Umbilical cord (tissue), 2 donors: ENCODE measurements around the gene F8. TPM values are rescaled to one million over a fixed set of nuclear protein-coding genes. Genes with fewer than 3 reads are reported as not detected.
"Not testable (repeated sequence)": the region's sequence is repeated elsewhere in the genome, so short reads cannot be mapped to it uniquely, and the experiment has no call there.

Source experiments
- DNase-seq: peaks from one replicate; pipeline ENCODE4 v3.0.0-alpha.2; 2015; ENCODE audit warnings: low spot score
- total RNA-seq: library from RNA; depleted of rRNA; stranded (reverse); fragments of >200 nt; gene quantifications from one replicate; pipeline ENCODE4 v1.2.3, GENCODE V29; 2014; ENCODE audit warnings: low replicate concordance; ENCODE audit not compliant: insufficient read depth

Gene F8
- total RNA-seq, 1 donor from 2014 or later: 1.4 TPM

DNA sequence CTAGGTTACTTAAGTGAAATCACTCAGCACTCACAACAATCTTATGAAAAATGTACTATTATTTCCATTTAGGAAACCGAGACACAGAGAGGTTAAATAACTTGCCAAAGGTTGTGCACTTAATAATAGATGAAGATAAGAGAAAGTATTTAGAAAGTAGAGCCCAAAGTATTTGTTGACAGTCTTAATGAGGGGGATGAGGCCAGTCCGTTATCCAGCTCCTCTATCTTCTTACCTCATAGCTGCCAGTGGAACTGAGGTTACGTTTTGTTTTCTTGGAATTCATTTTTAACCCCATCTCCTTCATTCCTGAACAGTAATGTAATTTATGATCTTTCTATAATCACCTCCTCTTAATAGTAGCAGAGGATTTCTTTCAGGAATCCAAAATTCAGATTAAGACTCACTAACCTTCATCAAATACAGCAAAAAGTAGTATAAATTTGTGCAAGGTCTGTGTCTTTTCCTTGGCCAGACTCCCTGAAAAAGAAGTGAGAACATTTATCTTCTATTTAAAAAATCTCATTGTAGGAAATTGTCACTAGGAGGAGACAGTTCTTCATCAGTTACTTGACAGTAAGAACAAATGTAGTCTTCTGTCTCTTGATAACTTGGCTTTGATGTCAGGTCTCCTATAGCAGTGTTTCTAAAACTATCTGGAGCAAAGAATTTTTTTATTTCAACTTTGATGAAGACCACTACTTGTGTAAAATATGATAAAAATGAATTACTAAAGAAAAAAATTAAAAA is 35.5 kb downstream of the F8 start:
- no peak for DNase-seq

DNA sequence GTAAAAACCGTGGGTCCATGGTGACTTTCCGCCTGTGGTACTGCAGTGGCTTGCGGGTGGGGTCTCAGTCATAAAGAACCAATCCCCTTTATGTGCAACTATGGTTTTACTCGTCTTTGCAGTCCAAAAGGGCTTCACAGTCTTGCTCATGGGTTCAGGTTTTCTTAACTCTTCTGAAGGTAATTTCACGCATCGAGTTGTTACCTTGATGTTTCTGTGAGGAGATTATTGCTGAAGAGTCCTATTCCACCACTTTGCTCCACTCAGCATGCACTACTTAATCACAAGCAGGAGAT is 41.5 kb downstream of the F8 start:
- DNase-seq: no peak

DNA sequence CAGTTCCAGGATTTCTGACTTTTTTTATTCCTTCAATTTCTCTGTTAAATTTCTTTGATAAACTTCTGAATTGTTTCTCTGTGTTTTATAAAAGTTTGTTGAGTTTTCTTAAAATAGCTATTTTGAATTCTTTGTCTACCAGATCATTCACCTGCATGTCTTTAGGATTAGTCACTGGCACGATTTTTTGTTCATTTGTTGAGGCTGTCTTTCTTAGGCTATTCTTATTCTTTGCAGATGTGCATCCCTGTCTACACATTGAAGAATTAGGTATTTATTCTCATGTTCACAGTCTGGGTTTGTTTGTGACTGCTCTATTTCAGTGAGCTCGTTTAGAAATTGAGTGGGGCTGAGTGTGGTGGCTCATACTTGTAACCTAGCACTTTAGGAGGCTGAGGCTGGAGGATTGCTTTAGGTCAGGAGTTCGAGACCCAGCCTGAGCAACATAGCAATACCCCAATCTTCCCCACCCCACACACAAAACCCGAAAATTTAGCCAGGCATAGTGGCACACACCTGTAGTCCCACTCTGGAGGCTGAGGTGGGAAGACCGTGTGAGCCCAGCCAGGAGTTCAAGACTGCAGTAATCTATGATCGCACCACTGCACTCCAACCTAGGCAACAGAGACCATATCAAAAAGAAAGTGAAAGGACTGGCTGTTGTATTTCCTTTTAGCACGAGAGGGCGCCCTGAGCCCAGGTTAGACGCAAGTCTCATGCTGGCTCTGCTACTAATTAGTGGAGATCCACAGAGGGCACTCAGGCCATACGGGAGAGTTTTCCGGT is 42.0 kb downstream of the F8 start:
- DNase-seq: peak; percentile 55

DNA sequence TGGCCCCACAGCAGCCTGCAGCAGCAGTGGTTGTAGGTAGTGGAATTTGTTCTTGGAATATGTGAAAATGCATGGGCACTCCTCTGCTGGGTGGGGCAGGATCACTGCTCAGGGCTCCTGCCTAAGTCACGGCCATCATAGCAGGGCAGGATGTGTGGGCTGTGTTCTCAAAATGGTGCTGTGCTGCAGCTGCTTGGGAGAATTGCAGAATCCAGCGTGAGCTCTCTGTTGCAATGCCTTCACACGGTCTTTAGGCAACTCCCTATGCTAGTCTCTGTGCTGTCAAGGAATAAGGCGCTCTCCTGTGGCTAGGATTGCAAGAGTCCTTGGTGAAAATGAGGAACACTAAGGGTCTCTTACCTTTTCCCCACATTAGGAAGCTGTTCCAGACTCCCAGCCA is 42.9 kb downstream of the F8 start:
- DNase-seq: no peak

DNA sequence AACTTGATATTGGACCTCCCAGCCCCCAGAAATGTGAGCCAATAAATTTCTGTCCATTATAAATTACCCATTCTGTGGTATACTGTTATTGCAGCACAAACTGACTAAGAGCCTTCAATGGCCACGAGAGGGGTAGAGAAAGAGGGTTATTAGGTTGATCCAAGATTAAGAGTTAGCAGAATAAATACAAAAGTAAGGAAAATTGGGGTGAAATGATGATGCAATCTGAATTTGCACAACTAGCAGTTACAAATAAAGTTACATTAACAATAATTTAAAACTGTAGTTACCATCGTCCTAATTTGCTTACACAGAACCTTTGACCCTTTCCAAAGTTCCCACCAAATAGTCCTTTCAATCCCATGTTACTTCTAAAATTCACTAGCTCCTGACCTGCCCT is 54.2 kb downstream of the F8 start:
- DNase-seq: no peak

DNA sequence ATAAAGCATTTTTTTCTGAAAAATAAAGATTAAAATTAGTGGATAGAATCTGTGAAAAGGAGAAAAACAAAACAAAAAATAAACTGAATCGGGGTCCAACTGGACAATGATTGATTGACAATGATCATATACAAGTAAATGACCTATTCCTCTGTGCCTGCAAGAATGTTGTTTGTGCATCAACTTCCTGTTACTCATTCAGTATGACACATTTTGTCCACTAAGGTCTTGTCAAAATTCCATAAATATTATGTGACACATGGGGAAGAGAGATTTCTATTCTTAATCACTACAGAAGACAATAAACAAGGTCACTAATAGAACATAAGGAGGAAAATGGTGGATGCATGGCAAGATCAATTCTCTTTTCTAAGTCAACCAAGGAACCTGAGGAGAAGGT is 54.9 kb downstream of the F8 start:
- no peak for DNase-seq

DNA sequence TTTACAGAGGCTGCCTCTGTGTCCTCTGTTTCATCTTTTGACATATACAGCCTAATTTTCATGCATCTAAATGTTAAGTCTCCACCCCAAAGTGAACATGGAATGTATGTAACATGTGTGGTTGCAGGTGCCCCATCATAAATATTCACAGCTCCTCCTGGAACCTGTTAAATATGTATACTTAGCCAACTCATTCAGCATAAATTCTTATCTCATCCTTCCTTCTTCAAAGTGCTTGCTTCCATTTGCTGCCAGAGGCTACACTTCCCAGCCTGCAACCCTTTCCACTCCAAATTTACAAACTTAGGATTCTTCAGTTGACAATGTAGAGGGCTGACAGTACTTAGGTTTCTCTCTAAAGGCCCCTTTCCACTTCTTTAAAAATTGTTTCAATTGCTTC is 60.6 kb downstream of the F8 start:
- DNase-seq: no peak

DNA sequence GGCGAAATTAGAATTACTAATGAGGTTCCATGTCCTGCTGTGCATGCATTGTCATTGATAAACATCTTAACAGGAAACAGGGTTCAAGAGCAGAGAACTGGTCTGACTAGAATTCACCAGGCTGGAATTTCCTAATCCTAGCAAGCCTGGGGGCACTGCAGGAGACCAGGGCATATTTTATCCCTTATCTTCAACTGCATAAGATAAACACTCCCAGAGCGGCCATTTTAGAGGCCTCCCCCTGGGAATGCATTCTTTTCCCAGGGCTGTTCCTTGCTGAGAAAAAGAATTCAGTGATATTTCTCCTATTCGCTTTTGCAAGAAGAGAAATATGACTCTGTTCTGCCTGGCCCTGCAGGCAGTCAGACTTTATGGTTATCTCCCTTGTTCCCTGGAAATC is 66.7 kb downstream of the F8 start:
- DNase-seq: not testable (repeated sequence)

DNA sequence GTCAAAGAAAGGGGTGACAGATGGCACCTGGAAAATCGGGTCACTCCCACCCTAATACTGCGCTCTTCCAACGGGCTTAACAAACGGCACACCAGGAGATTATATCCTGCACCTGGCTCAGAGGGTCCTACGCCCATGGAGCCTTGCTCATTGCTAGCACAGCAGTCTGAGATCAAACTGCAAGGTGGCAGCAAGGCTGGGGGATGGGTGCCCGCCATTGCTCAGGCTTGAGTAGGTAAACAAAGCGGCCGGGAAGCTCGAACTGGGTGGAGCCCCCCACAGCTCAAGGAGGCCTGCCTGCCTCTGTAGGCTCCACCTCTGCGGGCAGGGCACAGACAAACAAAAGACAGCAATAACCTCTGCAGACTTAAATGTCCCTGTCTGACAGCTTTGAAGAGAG is 83.3 kb downstream of the F8 start:
- not testable (repeated sequence) for DNase-seq

DNA sequence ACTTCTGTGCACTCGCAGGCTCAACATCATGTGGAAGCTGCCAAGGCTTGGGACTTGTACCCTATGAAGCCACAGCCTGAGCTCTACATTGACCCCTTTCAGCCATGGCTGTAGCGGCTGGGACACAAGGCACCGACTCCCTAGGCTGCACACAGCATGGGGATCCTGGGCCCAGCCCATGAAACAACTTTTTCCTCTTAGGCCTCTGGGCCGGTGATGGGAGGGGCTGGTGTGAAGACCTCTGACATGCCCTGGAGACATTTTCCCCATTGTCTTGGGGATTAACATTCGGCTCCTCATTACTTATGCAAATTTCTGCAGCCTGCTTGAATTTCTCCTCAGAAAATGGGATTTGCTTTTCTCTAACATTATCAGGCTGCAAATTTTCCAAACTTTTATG is 97.8 kb downstream of the F8 start:
- not testable (repeated sequence) for DNase-seq

DNA sequence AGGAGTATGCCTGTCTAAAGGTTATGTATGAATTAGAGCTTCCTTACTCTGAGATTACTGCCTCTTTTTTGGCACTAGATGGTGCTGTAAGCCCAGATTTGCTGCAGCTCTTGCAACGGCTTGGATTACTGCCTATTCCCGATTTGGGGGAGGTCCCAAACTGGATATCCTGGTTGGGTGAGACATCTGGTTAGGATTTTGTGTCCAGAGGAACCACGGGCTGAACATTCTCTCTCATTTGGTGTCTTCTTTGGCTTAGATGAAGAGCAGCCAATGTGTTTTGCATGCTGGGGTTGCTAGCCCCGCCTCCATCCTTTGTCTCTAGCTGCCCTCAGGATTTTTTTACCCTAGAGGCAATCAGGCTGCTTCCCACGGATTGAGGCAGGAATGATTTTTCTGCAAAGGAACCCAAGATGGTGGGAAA is 104.5 kb downstream of the F8 start:
- DNase-seq: peak; percentile 79

DNA sequence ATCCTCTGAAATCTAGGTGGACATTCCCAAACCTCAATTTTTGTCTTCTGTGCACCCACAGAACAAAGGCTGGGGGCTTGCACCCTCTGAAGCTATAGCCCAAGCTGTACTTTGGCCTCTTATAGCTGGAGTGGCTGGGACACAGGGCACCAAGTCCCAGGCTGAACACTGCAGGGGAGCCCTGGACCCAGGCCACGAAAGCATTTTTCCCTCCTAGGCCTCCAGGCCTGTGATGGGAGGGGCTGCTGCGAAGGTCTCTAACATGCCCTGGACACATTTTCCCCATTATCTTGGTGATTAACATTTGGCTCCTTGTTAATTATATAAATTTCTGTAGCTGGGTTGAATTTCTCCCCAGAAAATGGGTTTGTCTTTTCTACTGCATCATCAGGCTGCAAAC is 108.5 kb downstream of the F8 start:
- DNase-seq: no peak

DNA sequence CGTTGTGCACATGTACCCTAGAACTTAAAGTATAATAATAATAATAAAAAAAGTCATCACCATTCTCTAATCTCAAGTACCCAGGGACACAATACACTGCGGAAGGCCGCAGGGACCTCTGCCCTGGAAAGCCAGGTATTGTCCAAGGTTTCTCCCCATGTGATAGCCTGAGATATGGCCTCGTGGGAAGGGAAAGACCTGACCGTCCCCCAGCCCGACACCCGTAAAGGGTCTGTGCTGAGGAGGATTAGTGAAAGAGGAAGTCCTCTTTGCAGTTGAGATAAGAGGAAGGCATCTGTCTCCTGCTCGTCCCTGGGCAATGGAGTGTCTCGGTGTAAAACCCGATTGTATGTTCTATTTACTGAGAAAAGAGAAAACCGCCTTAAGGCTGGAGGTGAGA is 112.0 kb downstream of the F8 start:
- not testable (repeated sequence) for DNase-seq

DNA sequence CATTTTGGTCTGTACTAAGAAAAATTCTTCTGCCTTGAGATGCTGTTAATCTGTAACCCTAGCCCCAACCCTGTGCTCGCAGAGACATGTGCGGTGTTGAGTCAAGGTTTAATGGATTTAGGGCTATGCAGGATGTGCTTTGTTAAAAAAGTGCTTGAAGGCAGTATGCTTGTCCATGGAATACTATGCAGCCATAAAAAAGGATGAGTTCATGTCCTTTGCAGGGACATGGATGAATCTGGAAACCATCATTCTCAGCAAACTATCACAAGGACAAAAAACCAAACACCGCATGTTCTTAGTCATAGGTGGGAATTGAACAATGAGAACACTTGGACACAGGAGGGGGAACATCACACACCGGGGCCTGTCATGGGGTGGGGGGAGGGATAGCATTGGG is 112.5 kb downstream of the F8 start:
- DNase-seq: not testable (repeated sequence)

DNA sequence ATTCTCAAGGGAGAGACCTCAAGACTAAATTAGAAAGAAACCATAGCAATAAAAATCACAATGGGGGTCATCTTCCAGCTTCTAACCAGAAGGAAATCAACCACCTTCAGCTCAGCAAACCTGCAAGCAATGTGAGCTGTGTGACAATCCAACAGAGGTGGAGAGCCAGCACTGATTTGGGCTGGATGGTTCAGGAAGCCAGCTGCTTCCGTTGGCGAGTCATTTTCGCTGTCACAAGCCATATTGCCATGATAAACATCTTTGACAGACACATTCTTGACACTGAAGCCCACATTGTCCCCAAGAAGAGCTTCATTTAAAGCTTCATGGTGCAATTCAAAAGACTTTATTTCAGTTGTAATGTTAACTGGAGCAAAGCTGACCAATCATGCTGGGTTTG is 113.7 kb downstream of the F8 start:
- DNase-seq: no peak

DNA sequence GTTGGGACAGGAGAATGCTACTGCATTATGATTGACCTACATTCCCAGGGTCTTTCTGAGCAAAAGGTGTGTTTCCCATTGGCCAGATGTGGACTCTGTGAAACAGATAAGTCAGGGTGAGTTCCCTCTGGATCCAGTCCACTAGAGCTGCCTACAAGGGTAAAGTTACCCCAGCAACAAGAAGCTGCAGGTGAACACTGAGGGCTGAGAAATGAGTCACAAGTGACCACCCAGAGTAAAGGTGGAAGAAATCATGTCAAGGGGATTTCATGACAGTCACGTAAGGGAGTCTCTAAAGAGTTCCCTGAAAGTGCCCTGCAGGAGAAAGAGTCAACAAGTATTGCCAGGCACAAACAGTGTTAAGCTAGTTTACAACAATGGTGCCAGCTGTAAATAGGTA is 120.1 kb downstream of the F8 start:
- no peak for DNase-seq

DNA sequence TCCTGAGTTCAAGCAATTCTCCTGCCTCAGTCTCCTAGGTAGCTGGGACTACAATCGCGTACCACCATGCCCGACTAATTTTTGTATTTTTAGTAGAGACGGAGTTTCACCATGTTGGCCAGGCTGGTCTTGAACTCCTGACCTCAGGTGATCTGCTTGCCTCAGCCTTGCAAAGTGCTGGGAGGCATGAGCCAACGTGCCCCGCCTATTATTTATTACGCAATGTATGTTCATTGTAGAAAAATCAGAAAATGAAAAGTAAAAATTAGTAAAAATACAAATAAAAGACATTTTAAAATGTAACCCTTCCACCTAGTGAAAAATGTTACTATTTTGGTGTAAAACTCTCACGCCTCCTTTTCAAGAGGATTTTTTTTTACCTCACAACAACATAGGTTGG is 122.2 kb downstream of the F8 start:
- DNase-seq: no peak

DNA sequence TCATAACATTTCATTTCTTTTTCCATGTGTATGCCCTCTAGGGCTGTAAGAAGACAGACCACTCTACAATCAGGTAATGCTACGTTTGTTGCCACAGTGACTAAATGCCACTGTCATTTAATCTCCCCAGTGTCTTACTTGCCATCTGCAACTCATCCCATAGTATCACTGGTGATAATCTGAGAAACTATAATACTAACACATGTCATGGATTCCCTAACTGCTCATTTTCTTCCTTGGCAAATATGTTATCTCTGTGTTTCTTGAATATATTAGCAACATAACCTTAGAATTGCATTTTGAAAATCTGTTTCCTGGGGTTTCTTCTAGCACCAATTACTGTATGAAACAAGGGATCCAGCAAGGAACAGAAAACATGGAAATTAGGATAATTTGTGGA is 130.2 kb downstream of the F8 start:
- DNase-seq: no peak

DNA sequence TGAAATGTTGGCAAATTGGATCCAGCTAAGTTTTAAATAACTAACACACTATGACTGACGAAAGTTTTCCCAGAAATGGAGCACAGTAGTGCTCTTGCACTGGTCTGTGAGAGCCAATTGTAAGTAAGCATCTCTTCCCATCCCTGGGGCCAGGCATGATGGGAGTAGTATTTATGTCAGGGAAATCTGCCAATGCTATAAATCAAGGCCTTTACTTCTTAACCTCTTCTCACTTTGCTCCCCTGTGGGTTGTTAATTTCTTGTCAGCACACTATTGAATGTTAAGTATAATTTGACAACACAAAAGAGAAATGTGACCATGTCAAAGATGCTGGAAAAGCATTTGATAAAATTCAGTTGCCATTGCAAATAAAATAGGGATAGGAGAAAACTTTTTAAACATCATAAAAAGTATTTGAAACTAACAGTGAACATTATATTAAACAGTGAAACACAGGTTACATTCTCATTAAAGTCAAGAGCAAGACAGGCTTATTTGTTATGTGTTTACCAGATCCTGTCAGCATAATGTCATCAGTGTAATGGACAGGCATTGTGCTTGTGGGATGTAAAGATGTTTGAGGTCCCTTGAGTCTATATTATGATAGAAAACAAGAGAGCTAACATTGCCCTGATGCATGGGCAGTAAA is 131.4 kb downstream of the F8 start:
- no peak for DNase-seq

DNA sequence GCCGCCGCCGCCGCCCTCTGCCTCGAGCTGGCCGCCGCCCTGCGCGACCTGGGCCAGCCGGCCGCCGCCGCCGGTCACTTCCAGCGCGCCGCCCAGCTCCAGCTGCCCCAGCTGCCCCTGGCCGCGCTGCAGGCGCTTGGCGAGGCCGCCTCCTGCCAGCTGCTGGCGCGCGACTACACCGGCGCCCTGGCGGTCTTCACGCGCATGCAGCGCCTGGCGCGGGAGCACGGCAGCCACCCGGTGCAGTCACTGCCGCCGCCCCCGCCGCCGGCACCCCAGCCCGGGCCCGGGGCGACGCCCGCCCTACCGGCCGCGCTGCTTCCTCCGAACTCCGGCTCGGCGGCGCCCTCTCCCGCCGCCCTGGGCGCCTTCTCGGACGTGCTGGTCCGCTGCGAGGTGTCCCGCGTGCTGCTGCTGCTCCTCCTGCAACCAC is 135.7 kb downstream of the F8 start:
- not testable (repeated sequence) for DNase-seq

DNA sequence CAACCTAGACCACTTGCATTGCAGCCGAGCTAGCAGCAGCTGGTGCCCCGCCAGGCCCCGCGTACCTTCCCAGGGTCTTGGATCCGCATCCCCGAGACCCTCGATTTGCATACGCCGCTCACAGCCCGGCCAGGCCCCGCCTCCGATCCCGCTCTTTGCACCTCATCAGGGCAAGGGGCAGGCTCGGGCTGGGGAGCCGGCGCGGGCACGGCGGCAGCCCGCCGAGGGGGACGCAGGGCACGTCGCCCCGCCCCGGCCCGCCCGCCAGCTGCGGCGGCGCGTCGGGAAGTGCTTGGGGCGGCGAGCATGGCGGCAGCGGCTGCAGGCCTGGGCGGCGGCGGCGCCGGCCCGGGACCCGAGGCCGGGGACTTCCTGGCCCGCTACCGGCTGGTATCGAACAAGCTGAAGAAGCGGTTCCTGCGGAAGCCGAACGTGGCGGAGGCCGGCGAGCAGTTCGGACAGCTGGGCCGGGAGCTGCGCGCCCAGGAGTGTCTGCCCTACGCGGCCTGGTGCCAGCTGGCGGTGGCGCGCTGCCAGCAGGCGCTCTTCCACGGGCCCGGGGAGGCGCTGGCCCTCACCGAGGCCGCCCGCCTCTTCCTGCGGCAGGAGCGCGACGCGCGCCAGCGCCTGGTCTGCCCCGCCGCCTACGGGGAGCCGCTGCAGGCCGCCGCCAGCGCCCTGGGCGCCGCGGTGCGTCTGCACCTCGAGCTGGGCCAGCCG is 136.3 kb downstream of the F8 start, which contains the start of gene F8A1:
F8A1 (plus strand) TSS at position 287 of the 720 bp plus-strand sequence; CDS start at position 307, 20 bp downstream.
- not testable (repeated sequence) for DNase-seq

DNA sequence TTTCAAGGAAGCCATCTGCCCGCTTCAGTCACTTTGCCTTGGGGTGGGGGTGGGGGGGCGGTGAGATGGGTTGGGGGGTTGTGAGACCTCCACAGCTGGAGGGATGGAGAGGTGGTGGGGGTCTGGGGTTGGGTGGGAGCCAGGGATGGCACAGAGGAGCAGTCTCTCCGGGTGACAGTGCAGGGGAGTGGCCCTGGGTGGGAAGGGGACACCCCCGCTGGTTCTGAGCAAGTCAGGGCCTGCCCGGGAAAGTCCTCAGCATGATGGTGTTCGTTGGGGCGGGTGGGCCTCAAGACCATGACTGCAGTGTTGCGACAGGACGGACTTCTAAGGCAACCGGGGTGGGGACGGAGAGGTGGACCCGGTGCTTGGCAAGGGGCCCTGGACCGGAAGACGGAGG is 137.0 kb downstream of the F8 start:
- DNase-seq: not testable (repeated sequence)
